NCI-H1048 (cell line): ENCODE data around the gene RBM10.

ENCODE experiments used
- DNase-seq: peaks from one replicate; lab custom pipeline; 2025; lab: John Stamatoyannopoulos, UW

RBM10 gene

DNA sequence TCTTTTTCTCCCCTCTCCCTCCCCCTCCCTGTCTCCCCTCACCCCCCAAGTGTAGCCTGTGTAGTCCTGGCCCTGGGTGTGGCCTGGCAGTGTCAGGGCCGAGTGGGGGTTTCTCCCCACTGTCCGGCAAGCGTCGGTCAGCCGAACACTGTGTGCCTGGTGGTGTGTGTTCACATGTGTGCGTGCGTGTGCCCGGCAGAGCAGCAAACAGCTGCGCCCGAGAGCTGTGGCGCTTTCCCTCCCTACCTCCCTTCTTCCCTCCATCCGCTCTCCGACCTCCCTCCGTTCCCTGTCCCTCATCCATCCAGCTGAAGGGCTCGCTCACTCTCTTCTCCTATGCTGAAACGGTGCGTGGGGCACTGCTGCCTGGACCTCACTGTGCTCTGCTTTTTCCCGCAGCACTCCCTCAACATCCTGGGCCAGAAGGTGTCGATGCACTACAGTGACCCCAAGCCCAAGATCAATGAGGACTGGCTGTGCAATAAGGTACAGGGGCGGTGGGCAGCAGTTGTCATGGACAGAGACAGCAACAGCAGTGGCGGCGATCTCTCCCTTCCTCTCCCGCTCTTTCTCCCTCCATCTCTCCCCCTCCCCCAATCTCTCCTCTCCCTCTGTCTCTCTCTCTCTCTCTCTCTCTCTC, 31.2 kb downstream of the RBM10 start:
- DNase-seq, result no peak

GRCh38 chrX:47177079-47177478, 32.1 kb downstream of the RBM10 start:
- no peak for DNase-seq

- DNase-seq, result no peak
These were observed 33.3 kb downstream of the RBM10 start for GRCh38 chrX:47178337-47178736.

GRCh38 chrX:47179221-47179927, 34.4 kb downstream of the RBM10 start:
- DNase-seq, result no peak

- DNase-seq, result no peak
These were observed 34.9 kb downstream of the RBM10 start for GRCh38 chrX:47179928-47180255.

DNA sequence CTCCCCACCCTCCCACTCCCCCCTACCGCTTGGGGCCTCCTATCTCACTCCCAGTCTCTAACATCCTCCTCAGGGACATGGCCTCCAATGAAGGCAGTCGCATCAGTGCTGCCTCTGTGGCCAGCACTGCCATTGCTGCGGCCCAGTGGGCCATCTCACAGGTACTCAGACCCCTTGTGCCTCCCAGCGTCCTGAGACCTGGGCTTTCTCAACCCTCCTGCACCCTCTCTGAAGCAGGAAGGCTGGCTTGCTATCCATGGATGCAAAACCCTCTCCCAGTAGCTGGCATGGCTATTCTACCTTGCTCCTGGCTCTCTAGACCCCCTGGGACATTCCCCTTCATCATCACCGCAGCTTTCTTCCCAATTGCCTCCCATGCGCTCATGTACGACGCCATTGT, 35.3 kb downstream of the RBM10 start:
- no peak for DNase-seq

- DNase-seq, result no peak
These were observed 36.3 kb downstream of the RBM10 start for GRCh38 chrX:47181301-47181700.

DNA sequence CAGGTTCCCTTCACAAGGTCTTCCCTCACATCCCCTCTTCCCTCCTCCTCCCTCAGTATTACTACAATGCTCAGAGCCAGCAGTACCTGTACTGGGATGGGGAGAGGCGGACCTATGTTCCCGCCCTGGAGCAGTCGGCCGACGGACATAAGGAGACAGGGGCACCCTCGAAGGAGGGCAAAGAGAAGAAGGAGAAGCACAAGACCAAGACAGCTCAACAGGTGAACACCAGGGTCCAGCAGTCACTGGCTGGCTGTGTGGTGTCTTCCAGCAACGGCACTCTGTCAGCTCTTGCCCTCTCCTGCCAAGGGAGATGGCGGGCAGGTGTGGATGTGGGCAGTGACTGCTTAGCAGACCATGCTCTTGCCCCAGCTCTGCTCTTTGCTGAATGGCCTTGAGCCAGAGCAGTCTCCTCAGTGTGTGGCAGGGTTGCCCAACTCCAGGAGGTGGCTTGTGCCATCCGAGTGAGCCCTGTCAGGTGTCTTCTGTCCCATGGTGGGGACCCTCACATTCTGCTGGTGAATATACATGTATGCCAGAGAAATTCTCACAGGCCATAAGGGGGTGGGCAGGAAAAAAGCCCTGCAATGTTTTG, 37.2 kb downstream of the RBM10 start:
- DNase-seq, result no peak

GRCh38 chrX:47184486-47184885, 39.5 kb downstream of the RBM10 start:
- no peak for DNase-seq

DNA sequence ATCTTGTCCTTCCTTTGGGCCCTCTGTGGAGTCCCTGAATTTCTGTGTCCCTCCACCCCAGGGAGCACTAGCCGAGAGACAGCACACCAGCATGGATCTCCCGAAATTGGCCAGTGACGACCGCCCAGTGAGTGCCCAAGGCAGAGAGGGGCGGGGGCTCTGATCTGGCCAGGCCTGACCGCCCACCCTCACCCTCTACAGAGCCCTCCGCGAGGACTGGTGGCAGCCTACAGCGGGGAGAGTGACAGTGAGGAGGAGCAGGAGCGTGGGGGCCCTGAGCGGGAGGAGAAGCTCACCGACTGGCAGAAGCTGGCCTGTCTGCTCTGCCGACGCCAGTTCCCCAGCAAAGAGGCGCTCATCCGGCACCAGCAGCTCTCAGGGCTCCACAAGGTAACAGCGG, 40.2 kb downstream of the RBM10 start:
- no peak for DNase-seq

DNA sequence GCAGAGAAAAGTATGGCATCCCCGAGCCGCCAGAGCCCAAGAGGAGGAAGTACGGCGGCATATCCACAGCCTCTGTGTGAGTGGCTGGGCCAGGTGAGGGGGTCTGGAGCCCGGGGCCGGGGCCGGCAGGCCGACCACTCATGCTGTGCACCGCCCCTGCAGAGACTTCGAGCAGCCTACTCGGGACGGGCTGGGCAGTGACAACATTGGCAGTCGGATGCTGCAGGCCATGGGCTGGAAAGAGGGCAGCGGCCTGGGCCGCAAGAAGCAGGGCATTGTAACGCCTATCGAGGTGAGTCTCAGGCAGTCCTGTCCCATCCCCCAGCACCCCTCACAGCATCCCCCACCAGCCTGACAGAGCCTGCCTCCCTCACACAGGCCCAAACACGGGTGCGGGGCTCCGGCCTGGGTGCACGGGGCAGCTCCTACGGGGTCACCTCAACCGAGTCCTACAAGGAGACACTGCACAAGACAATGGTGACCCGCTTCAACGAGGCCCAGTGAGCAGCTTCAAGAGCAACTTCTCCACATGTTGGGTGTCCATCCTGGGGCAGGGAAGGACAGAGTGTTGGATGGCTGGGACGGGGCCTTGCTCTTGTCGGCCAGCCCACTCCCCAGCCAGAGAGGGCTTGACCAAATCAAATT, 41.2 kb downstream of the RBM10 start:
- DNase-seq, result no peak

- DNase-seq, result no peak
These were observed 42.2 kb downstream of the RBM10 start for GRCh38 chrX:47187106-47187677.

GRCh38 chrX:47189906-47190305, 44.9 kb downstream of the RBM10 start:
- DNase-seq, result no peak

DNA sequence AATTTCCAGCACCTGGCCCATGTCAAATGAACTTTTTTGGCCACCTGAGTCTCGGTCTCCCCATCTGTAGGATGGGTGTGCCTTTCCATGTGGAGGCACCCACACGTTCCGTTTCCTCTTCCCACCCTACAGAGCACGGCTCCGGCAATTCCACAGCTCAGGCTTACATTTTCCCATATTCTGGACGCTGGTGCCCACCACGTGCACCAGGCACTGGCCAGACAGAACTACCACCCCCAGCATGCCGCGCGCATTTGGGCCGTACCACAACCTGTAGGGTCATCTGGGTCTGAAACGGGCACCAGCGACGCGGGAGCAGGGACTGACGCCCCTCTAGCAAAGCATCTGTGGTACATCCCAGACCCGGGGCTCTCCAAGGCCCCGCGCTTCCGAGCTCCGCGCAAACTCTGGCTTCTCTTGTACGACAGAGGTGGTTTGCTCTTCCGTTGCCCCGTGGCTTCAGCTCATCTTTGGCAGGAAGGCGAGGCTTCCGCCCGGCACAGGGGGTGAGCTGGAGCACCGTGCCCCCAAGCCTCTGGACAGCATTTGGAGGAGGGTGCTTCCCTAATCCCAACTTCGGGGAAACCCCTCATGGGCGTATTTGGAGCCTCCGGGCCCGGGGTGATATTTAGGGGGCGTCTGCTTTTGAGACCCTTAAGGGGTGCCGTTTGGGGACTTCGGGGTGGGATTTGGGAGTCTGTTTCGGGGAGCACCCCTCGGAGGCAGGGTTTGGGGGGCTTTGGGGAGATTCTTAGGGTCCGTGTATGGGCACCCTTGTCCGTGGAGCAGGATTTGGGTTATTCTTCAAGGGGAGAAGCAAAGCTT, 45.6 kb downstream of the RBM10 start:
- DNase-seq, result peak; percentile 75

DNA sequence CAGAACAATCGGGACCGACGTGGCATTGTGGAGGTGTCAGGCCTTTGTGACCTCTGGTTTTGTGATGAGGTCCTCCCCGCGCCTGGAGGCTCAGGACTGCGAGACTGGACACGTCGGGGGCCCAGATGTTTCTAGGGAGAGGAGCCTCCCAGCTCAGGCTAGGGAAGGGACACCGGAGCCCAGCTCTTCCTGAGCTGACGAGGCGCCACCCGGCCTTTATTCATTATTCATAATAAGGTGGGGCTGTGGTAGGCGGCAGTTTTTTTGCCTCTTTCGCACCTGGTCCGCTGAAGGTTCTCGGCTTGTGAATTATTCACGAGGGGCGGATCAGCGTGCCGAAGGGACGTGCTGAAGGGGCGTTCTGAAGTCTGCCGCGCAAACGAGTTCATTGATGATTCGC, 46.3 kb downstream of the RBM10 start:
- DNase-seq, result no peak

GRCh38 chrX:47191806-47192401, 46.9 kb downstream of the RBM10 start:
- no peak for DNase-seq

DNA sequence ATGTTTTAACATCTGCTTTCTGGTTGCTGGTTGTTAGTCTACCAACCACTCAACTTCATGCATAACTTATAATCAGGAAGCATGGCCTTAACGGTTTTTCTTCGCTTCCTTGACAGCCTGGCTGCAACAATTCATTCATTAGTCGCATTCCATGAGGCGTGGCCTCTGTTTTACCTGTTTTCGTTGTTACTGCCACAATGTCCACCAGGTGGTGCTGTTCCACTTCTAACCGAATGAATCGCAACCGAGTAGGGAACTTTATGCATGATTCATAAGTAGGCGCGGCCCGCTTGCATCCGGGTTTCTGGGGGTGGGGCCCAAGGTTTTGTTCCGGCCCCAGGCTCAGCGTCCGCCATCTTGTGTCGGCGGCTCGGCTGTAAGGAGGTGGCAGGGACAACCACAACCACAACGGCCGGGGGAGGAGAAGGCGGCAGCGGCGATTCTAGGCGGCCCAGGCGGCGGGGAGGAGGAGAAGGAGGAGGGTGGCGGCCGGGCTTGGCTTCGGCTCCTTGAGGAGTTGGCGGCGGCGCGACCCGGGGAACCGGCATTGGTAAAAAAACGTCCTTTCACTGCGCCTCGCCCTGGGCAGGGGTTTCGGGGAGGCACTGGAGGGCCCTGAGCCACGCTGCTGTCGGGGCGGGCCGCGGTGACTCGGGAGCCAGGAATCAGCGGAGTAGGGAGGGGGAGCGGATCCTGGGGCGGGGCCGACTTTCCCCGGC, 48.6 kb downstream of the RBM10 start, which contains the start of gene UBA1:
TSS of gene UBA1 (plus strand) at position 355 of the 719 bp plus-strand sequence. CDS start 4,974 bp downstream, outside the sequence.
- peak; percentile 96 for DNase-seq

DNA sequence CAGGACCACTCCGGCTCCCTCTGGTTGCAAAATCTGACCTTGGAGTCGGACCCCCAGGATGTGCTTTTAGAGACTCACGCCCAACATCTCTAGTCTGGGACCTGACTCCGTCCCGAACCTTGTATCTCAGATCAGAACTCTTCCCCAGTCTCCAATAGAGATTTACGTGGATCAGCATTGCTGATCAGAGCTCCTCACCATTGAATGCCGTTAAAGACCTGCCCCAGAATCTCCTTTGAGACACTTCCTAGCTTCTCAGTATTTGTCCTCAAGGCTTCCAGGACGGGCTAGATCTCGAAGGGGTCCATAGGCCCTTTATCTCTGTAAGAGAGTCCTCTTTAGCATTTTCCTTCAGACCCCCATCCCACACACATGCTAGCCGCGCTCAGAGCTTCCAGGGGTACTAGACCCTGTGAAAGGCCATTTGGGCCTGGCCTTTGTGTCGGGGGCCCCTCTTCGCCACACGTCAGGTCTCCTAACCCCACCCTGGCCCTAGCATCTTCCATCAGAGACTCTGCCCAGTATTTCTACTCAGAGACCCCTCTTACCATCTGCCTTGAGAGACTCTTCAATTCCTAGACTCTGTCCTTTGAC, 49.3 kb downstream of the RBM10 start:
- no peak for DNase-seq

DNA sequence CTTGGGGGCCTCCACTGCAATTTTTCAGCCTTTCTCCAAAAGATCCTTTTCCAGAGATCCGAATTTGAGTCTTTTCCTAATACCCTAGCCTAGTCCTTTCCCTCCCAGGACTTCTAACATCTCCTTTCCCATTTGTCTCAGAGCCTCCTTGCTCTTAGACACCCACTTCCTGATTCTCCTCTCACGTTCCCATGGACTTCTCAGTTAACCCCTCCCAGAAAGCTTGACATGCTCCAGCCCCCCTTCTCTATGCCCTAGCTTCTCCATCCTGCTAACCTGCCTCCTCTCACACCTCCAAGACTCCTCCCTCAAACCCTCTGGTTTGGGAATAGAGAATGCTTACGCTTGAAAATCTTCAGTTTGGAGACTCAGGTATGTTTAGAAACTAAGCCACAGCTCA, 51.1 kb downstream of the RBM10 start:
- DNase-seq, result no peak

DNA sequence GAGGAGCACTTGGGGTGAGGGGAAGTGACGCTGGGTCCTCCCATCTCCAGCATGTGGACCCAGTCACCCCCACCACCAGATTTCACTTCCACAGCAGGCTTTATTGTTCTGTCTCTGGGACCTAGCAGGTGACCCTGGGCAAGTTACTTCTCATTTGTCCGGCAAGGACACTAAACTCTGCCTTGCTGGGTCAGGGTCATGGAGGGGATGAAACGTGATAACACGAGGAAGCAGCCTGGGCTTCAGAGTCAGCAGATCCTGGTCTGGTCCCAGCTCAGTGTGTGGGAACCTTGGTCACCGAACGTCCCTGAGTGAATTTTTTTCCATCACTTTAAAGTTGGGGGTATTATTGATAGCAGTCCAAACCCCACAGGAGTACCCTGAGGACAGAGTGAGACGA, 52.5 kb downstream of the RBM10 start:
- DNase-seq, result no peak
